ENCODE measurements around the gene SLX4IP. TPM values are rescaled to one million over a fixed set of nuclear protein-coding genes. Genes with fewer than 3 reads are reported as not detected.

Gene SLX4IP
- total RNA-seq, 1 donor: 4.0 TPM

DNA sequence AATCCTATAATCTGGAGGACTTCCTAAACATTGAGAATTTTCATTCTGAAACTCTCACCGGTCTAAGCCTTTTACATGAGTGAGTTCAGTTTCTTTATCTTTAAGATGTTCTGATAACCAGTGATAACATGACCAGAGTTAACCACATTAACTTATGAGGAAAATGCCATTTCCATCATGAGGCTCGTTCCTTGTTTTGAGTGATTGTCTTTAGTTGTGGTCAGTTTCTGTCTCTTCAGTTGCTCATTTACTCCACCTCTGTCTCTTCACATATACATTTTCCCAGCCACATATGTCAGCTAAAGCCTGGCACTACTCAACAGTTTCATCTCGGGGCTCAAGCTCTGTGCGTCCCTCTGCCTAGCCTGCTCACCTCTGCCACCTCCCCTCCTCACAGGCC lies 168.3 kb downstream of the SLX4IP start:
- H3K36me3 ChIP-seq (ENCODE audit: insufficient read depth, low read length): no peaks in the 10 kb centered on the region
- TF ChIP-seq, protein P1, sequence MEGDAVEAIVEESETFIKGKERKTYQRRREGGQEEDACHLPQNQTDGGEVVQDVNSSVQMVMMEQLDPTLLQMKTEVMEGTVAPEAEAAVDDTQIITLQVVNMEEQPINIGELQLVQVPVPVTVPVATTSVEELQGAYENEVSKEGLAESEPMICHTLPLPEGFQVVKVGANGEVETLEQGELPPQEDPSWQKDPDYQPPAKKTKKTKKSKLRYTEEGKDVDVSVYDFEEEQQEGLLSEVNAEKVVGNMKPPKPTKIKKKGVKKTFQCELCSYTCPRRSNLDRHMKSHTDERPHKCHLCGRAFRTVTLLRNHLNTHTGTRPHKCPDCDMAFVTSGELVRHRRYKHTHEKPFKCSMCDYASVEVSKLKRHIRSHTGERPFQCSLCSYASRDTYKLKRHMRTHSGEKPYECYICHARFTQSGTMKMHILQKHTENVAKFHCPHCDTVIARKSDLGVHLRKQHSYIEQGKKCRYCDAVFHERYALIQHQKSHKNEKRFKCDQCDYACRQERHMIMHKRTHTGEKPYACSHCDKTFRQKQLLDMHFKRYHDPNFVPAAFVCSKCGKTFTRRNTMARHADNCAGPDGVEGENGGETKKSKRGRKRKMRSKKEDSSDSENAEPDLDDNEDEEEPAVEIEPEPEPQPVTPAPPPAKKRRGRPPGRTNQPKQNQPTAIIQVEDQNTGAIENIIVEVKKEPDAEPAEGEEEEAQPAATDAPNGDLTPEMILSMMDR (IDR thresholded peaks at IDR 0.05; ENCODE audit: extremely low read depth, low read depth, low read length): no peak
- H3K4me3 ChIP-seq (ENCODE audit: insufficient read depth, low read length): peak overlapping the region; percentile 10
- no peaks in the 10 kb centered on the region for H3K9me3 ChIP-seq (ENCODE audit: low read depth, low read length)
- DNase-seq (ENCODE audit: insufficient read length, low spot score, missing footprints): no peak
- H3K4me2 ChIP-seq (ENCODE audit: insufficient read depth, low read length): peak overlapping the region; percentile 74
- H3K27me3 ChIP-seq (ENCODE audit: insufficient read depth, low read length): no peaks in the 10 kb centered on the region
- no peak overlapping the region for H2AFZ ChIP-seq (ENCODE audit: low read length)
- H3K27ac ChIP-seq (ENCODE audit: low read depth, low read length): peak overlapping the region; percentile 82
- H3K79me2 ChIP-seq (ENCODE audit: insufficient read depth, low read length): no peaks in the 10 kb centered on the region
- peaks cover 39% of the 10 kb centered on the region for H3K4me1 ChIP-seq (ENCODE audit: insufficient read depth, low read length)
- H4K20me1 ChIP-seq (ENCODE audit: insufficient read depth, low read length): no peaks in the 10 kb centered on the region

DNA sequence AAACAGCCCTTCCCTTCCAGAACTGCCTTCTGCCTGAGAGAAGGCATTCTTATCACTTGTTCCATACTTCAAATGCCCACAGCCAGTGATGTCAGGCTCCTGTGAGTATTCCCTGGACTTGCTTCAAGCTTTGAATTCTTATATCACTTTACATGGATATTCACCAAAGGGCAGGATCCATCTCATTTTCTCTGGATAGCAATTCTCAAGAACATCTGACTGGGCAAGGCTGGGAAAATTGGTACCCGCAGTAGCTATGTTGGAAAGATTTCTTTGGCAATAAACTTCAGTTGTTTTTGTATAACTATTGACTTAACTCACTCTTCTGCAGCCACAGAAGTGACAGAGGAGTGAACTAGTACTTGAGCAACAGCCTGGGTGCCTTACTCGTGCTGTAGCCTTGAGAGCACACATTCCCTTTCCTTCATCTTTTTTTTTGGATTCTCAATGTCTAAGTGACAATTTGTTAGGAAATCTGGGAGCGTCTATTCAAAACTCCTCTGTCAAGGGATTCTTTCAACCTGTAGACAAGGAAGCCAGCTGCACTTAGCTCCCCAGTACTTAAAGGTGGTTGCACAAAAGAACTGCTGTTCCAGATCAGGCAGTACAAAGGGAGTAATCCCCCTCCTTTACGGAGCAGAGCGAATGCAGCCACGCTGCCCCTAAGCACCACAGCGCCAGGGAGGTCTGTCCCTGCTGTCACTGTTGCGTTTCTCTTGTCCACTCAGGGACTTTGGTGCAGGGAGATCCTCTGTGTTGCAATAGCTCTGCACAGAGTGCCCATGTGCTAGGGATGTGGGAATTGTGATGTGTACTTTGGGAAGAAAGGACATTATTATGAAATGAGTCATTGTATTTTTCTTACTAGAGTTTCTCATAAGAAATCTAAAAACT lies 169.1 kb downstream of the SLX4IP start:
- no peaks in the 10 kb centered on the region for H3K9me3 ChIP-seq (ENCODE audit: low read depth, low read length)
- H2AFZ ChIP-seq (ENCODE audit: low read length): no peak overlapping the region
- H3K79me2 ChIP-seq (ENCODE audit: insufficient read depth, low read length): no peaks in the 10 kb centered on the region
- peaks cover 41% of the 10 kb centered on the region for H3K4me1 ChIP-seq (ENCODE audit: insufficient read depth, low read length)
- H3K27me3 ChIP-seq (ENCODE audit: insufficient read depth, low read length): no peaks in the 10 kb centered on the region
- H3K4me2 ChIP-seq (ENCODE audit: insufficient read depth, low read length): peak overlapping the region; percentile 74
- no peaks in the 10 kb centered on the region for H3K36me3 ChIP-seq (ENCODE audit: insufficient read depth, low read length)
- TF ChIP-seq, protein P1 (IDR thresholded peaks at IDR 0.05; ENCODE audit: extremely low read depth, low read depth, low read length): no peak
- H3K4me3 ChIP-seq (ENCODE audit: insufficient read depth, low read length): peak overlapping the region; percentile 23
- no peak for DNase-seq (ENCODE audit: insufficient read length, low spot score, missing footprints)
- no peaks in the 10 kb centered on the region for H4K20me1 ChIP-seq (ENCODE audit: insufficient read depth, low read length)
- H3K27ac ChIP-seq (ENCODE audit: low read depth, low read length): peak overlapping the region; percentile 82

DNA sequence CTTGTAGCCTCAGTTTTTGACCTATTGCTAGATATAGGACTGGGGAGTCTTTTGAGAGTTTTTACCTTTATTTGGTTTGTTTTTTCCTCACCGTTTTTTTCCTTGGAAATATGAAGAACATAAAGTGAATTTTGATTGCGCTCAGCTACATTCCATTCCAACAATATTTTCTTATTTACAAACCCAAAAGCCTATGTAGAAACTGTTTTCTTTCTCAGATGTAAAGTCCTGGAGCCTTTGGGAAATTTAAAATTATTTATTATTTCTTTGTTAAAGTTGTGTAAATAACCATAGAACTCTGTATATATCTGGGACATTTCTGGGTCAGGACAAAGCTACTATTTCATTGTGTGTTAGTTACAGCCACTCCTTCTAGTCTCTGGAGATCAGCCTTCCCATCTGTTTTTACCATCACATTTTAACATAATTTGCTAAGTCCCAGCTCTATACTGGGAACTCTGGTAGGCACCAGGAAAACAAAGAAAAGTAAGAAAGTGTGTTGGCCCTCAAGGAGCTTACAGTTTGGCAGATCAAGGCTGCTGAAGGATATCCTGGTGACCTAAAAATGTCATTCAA lies 169.8 kb downstream of the SLX4IP start:
- Histone ChIP-seq H4K20me1 (ENCODE audit: insufficient read depth, low read length) (no peaks in the 10 kb centered on the region), H3K4me2 (ENCODE audit: insufficient read depth, low read length) (peak overlapping the region; percentile 74), H2AFZ (ENCODE audit: low read length) (no peak overlapping the region), H3K9me3 (ENCODE audit: low read depth, low read length) (no peaks in the 10 kb centered on the region), H3K27me3 (ENCODE audit: insufficient read depth, low read length) (no peaks in the 10 kb centered on the region), H3K36me3 (ENCODE audit: insufficient read depth, low read length) (no peaks in the 10 kb centered on the region), H3K4me1 (ENCODE audit: insufficient read depth, low read length) (peaks cover 48% of the 10 kb centered on the region), H3K27ac (ENCODE audit: low read depth, low read length) (peak overlapping the region; percentile 82), H3K79me2 (ENCODE audit: insufficient read depth, low read length) (no peaks in the 10 kb centered on the region), H3K4me3 (ENCODE audit: insufficient read depth, low read length) (no peak overlapping the region)
- no peak for DNase-seq (ENCODE audit: insufficient read length, low spot score, missing footprints)
- TF ChIP-seq, protein P1 (IDR thresholded peaks at IDR 0.05; ENCODE audit: extremely low read depth, low read depth, low read length): no peak

DNA sequence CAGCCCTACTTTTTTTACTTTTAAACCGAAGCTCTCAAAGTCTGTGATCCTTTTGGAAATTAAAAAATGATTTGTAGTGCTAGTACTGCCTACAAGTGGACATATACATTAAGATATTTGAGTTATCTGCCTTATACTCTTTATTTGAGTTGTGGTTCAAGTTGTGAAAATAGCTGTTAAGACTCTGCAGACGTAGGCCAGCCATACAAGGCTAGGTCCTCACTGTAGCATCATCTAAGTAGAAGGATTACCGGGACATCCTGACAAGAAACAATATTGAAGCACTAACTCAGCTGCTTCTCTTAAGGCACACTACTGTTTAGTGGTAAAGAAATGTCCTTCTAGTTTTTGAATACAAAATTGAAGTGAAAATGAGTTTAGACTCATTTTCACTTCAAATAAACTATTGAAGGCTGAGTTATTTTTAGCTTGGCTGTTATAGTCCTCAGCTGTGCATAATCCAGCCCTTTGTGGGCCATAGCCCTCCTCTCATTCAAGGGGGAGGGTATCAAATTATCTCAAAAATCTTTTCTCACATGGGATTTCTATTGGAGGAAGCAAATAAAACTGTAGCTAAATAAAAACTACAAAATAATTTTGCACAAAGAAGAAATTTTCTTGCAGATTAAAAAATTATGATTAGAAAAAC lies 170.6 kb downstream of the SLX4IP start:
- Histone ChIP-seq H2AFZ (ENCODE audit: low read length) (no peak overlapping the region), H3K4me1 (ENCODE audit: insufficient read depth, low read length) (peaks cover 54% of the 10 kb centered on the region), H4K20me1 (ENCODE audit: insufficient read depth, low read length) (no peaks in the 10 kb centered on the region), H3K79me2 (ENCODE audit: insufficient read depth, low read length) (no peaks in the 10 kb centered on the region), H3K36me3 (ENCODE audit: insufficient read depth, low read length) (no peaks in the 10 kb centered on the region), H3K4me2 (ENCODE audit: insufficient read depth, low read length) (no peak overlapping the region), H3K27me3 (ENCODE audit: insufficient read depth, low read length) (no peaks in the 10 kb centered on the region), H3K4me3 (ENCODE audit: insufficient read depth, low read length) (no peak overlapping the region), H3K27ac (ENCODE audit: low read depth, low read length) (peak overlapping the region; percentile 82), H3K9me3 (ENCODE audit: low read depth, low read length) (no peaks in the 10 kb centered on the region)
- TF ChIP-seq, protein P1 (IDR thresholded peaks at IDR 0.05; ENCODE audit: extremely low read depth, low read depth, low read length): no peak
- DNase-seq (ENCODE audit: insufficient read length, low spot score, missing footprints): no peak
